LHCN-M2 (cell line): Measurements from ENCODE around the gene PRRC1. TPM values are rescaled to one million over a fixed set of nuclear protein-coding genes. Genes with fewer than 3 reads are reported as not detected.

Source experiments
- DNase-seq: peaks from one replicate; pipeline ENCODE4 v3.0.0-alpha.2; 2012; ENCODE audit warnings: low read depth
- total RNA-seq: library from RNA; depleted of rRNA; stranded (reverse); fragments of >200 nt; gene quantifications from 2 replicates; pipeline ENCODE4 v1.2.3, GENCODE V29; 2014

PRRC1 gene
- total RNA-seq, 1 experiment from 2014 or later = 50.3 TPM

GRCh38 chr5:127580731-127581130 is 63.3 kb downstream of the PRRC1 start:
- DNase-seq = no peak

- DNase-seq = no peak
Measured at GRCh38 chr5:127581450-127581849, 64.0 kb downstream of the PRRC1 start.

GRCh38 chr5:127582773-127583370 is 65.4 kb downstream of the PRRC1 start:
- DNase-seq = no peak

GRCh38 chr5:127583866-127584265 is 66.4 kb downstream of the PRRC1 start:
- no peak for DNase-seq

GRCh38 chr5:127585661-127586060 is 68.2 kb downstream of the PRRC1 start:
- DNase-seq = no peak

GRCh38 chr5:127586066-127586770 is 68.8 kb downstream of the PRRC1 start:
- DNase-seq = no peak

GRCh38 chr5:127586811-127587210 is 69.4 kb downstream of the PRRC1 start:
- no peak for DNase-seq

GRCh38 chr5:127587246-127587917 is 69.9 kb downstream of the PRRC1 start:
- DNase-seq = no peak

- DNase-seq = no peak
Measured at GRCh38 chr5:127588368-127588767, 70.9 kb downstream of the PRRC1 start.

- no peak for DNase-seq
Measured at GRCh38 chr5:127589309-127590030, 72.0 kb downstream of the PRRC1 start.

- DNase-seq = no peak
Measured at GRCh38 chr5:127590156-127590722, 72.8 kb downstream of the PRRC1 start.

- DNase-seq = no peak
Measured at GRCh38 chr5:127595484-127596368, 78.3 kb downstream of the PRRC1 start.

- no peak for DNase-seq
Measured at GRCh38 chr5:127596501-127596900, 79.1 kb downstream of the PRRC1 start.

GRCh38 chr5:127599320-127599719 is 81.9 kb downstream of the PRRC1 start:
- DNase-seq = no peak

- no peak for DNase-seq
Measured at GRCh38 chr5:127599847-127600246, 82.4 kb downstream of the PRRC1 start.

- DNase-seq = no peak
Measured at GRCh38 chr5:127601111-127601510, 83.7 kb downstream of the PRRC1 start.

GRCh38 chr5:127601601-127602000 is 84.2 kb downstream of the PRRC1 start:
- no peak for DNase-seq

GRCh38 chr5:127602481-127602880 is 85.0 kb downstream of the PRRC1 start:
- DNase-seq = no peak

GRCh38 chr5:127602896-127603844 is 85.7 kb downstream of the PRRC1 start:
- no peak for DNase-seq
